MM.1S (cell line): ENCODE data around the gene SLC4A4.
"Not testable (repeated sequence)": the region's sequence is repeated elsewhere in the genome, so short reads cannot be mapped to it uniquely, and the experiment has no call there.

Experiments
- DNase-seq: peaks from one replicate; pipeline ENCODE4 v3.0.0-alpha.2; 2015
- H2AFZ ChIP-seq: fragments of 300-600 bp; sonication (generic); 2 replicates; pipeline ENCODE4 v1.6.0; 2016; ENCODE audit warnings: antibody characterized with exemption, low read length
- H3F3A ChIP-seq: fragments of 300-600 bp; sonication (generic); 2 replicates; pipeline ENCODE4 v1.6.1; 2016; ENCODE audit warnings: mild to moderate bottlenecking, antibody characterized with exemption, low read length, moderate library complexity, mixed read lengths; ENCODE audit not compliant: insufficient read depth
- H3K27ac ChIP-seq: fragments of 300-600 bp; sonication (generic); 2 replicates; pipeline ENCODE4 v1.5.1; 2016; ENCODE audit warnings: mild to moderate bottlenecking, low read length
- H3K27me3 ChIP-seq: fragments of 300-600 bp; sonication (generic); replicated peaks from 2 replicates; pipeline ENCODE4 v1.6.0; 2016; ENCODE audit warnings: low read length; ENCODE audit not compliant: insufficient read depth
- H3K36me3 ChIP-seq: fragments of 300-600 bp; sonication (generic); replicated peaks from 2 replicates; pipeline ENCODE4 v1.6.1; 2016; ENCODE audit warnings: mild to moderate bottlenecking, low read length, mixed read lengths; ENCODE audit not compliant: insufficient read depth
- H3K4me1 ChIP-seq: fragments of 300-600 bp; sonication (generic); 2 replicates; pipeline ENCODE4 v1.6.1; 2016; ENCODE audit warnings: low read length, mixed read lengths
- H3K4me2 ChIP-seq: fragments of 300-600 bp; sonication (generic); 2 replicates; pipeline ENCODE4 v1.6.0; 2016; ENCODE audit warnings: low read depth, low read length
- H3K4me3 ChIP-seq: fragments of 300-600 bp; sonication (generic); 2 replicates; pipeline ENCODE4 v1.5.1; 2016; ENCODE audit warnings: low read length, mixed read lengths
- H3K79me2 ChIP-seq: fragments of 300-600 bp; sonication (generic); 2 replicates; pipeline ENCODE4 v1.6.1; 2016; ENCODE audit warnings: mixed run types, low read length, mixed read lengths
- H3K9ac ChIP-seq: fragments of 300-600 bp; sonication (generic); 2 replicates; pipeline ENCODE4 v1.6.1; 2016; ENCODE audit warnings: low read length, mixed read lengths
- H3K9me2 ChIP-seq: fragments of 300-600 bp; sonication (generic); replicated peaks from 2 replicates; pipeline ENCODE4 v1.6.1; 2016; ENCODE audit warnings: mild to moderate bottlenecking, low read length, mixed read lengths; ENCODE audit not compliant: insufficient read depth
- H3K9me3 ChIP-seq: fragments of 300-600 bp; sonication (generic); replicated peaks from 2 replicates; pipeline ENCODE4 v1.6.1; 2016; ENCODE audit warnings: mild to moderate bottlenecking, low read length, mixed read lengths; ENCODE audit not compliant: insufficient read depth
- H4K20me1 ChIP-seq: fragments of 300-600 bp; sonication (generic); 2 replicates; pipeline ENCODE4 v1.6.1; 2016; ENCODE audit warnings: mild to moderate bottlenecking, low read length, moderate library complexity, mixed read lengths; ENCODE audit not compliant: insufficient read depth
- CTCF ChIP-seq: fragments of 300-600 bp; sonication (generic); IDR thresholded peaks from 2 replicates; pipeline ENCODE4 v1.5.1; 2016; ENCODE audit warnings: antibody characterized with exemption, low read length, mixed read lengths
- EZH2 ChIP-seq: fragments of 300-600 bp; sonication (generic); optimal IDR thresholded peaks from 2 replicates; pipeline ENCODE3; 2017; ENCODE audit warnings: low read depth, mild to moderate bottlenecking, antibody characterized with exemption, low read length, mixed read lengths
- EZH2phosphoT487 ChIP-seq: fragments of 300-600 bp; sonication (generic); IDR thresholded peaks from 2 replicates; pipeline ENCODE4 v1.6.1; 2018; ENCODE audit warnings: antibody characterized with exemption, low read length

The SLC4A4 gene

GRCh38 chr4:71406459-71406963, 67.7 kb downstream of the SLC4A4 start:
- no peak for DNase-seq
- TF ChIP-seq CTCF = no peak
- TF ChIP-seq EZH2 = no peak
- no peak for TF ChIP-seq EZH2phosphoT487
- Histone ChIP-seq H3F3A (no peaks in the 10 kb centered on the region), H3K27ac (no peak overlapping the region), H3K36me3 (no peaks in the 10 kb centered on the region), H4K20me1 (no peaks in the 10 kb centered on the region), H3K9ac (no peak overlapping the region), H2AFZ (no peak overlapping the region), H3K4me1 (no peaks in the 10 kb centered on the region), H3K4me3 (no peak overlapping the region), H3K9me2 (no peaks in the 10 kb centered on the region), H3K27me3 (no peaks in the 10 kb centered on the region), H3K9me3 (no peaks in the 10 kb centered on the region), H3K4me2 (no peak overlapping the region), H3K79me2 (no peaks in the 10 kb centered on the region)

- not testable (repeated sequence) for H3K9ac ChIP-seq, H2AFZ ChIP-seq, H3K79me2 ChIP-seq, H3K4me3 ChIP-seq, H3K27ac ChIP-seq, DNase-seq, H4K20me1 ChIP-seq, H3K9me3 ChIP-seq, H3K36me3 ChIP-seq, H3K9me2 ChIP-seq, H3F3A ChIP-seq, H3K4me2 ChIP-seq, H3K4me1 ChIP-seq, H3K27me3 ChIP-seq
Measured at GRCh38 chr4:71408961-71409360, 70.1 kb downstream of the SLC4A4 start.

GRCh38 chr4:71411981-71412380, 73.2 kb downstream of the SLC4A4 start:
- H3F3A ChIP-seq = no peaks in the 10 kb centered on the region
- no peaks in the 10 kb centered on the region for H3K79me2 ChIP-seq
- no peaks in the 10 kb centered on the region for H3K36me3 ChIP-seq
- DNase-seq = no peak
- no peak overlapping the region for H2AFZ ChIP-seq
- H3K9me3 ChIP-seq = no peaks in the 10 kb centered on the region
- no peaks in the 10 kb centered on the region for H3K9me2 ChIP-seq
- H3K27ac ChIP-seq = no peak overlapping the region
- H3K27me3 ChIP-seq = no peaks in the 10 kb centered on the region
- no peak overlapping the region for H3K9ac ChIP-seq
- no peak overlapping the region for H3K4me2 ChIP-seq
- no peaks in the 10 kb centered on the region for H3K4me1 ChIP-seq
- no peak overlapping the region for H3K4me3 ChIP-seq
- H4K20me1 ChIP-seq = no peaks in the 10 kb centered on the region
- no peak for TF ChIP-seq EZH2phosphoT487
- no peak for TF ChIP-seq EZH2
- no peak for TF ChIP-seq CTCF

GRCh38 chr4:71415491-71415890, 76.7 kb downstream of the SLC4A4 start:
- no peaks in the 10 kb centered on the region for H3K27me3 ChIP-seq
- no peak overlapping the region for H3K4me2 ChIP-seq
- H3K4me1 ChIP-seq = no peaks in the 10 kb centered on the region
- H2AFZ ChIP-seq = no peak overlapping the region
- H3F3A ChIP-seq = no peaks in the 10 kb centered on the region
- no peaks in the 10 kb centered on the region for H4K20me1 ChIP-seq
- H3K79me2 ChIP-seq = no peaks in the 10 kb centered on the region
- H3K4me3 ChIP-seq = no peak overlapping the region
- TF ChIP-seq CTCF (no peak), EZH2phosphoT487 (no peak), EZH2 (no peak)
- no peaks in the 10 kb centered on the region for H3K9me2 ChIP-seq
- H3K9me3 ChIP-seq = no peaks in the 10 kb centered on the region
- no peak for DNase-seq
- no peak overlapping the region for H3K9ac ChIP-seq
- H3K36me3 ChIP-seq = no peaks in the 10 kb centered on the region
- H3K27ac ChIP-seq = no peak overlapping the region
